ENCODE results near the gene SEZ6L. TPM values are rescaled to one million over a fixed set of nuclear protein-coding genes. Genes with fewer than 3 reads are reported as not detected.

SEZ6L gene
- total and polyA plus RNA-seq, 10 of the 15 experiments (the other 5 are each of a cell fraction or from before 2014, with no cell fraction given) = not detected

- TF ChIP-seq USF1 (IDR thresholded peaks at IDR 0.05; ENCODE audit: borderline replicate concordance, extremely low read length, insufficient read depth, low read depth, low read length) = no peak
- peak; percentile 50; the same call in 1 of the 2 replicates for TF ChIP-seq RAD21 (IDR thresholded peaks at IDR 0.05; ENCODE audit: insufficient read depth, low read depth, low read length)
- TF ChIP-seq RELB (IDR thresholded peaks at IDR 0.05; ENCODE audit: low read depth) = no peak
- TF ChIP-seq RAD51 (IDR thresholded peaks at IDR 0.05) = no peak
- TF ChIP-seq ZBTB40 (IDR thresholded peaks at IDR 0.05; ENCODE audit: borderline replicate concordance) = no peak
- TF ChIP-seq ZBTB4 (CRISPR knock-in tag; IDR thresholded peaks at IDR 0.05) = no peak
- no peak for TF ChIP-seq SKIL (IDR thresholded peaks at IDR 0.05; ENCODE audit: low read depth, poor library complexity, severe bottlenecking)
- TF ChIP-seq MEF2A (IDR thresholded peaks at IDR 0.05; ENCODE audit: insufficient read depth, low read depth, low read length) = no peak
- 0 out of 2 replicates have a peak, but pooled peaks have one; percentile 28 for TF ChIP-seq CREM (IDR thresholded peaks at IDR 0.05; ENCODE audit: low read depth)
- no peak for TF ChIP-seq ELK1 (IDR thresholded peaks at IDR 0.05; ENCODE audit: low read depth, low read length)
These were observed 191.1 kb downstream of the SEZ6L start (continued) for GRCh38 chr22:26360169-26360885.
